HepG2 (cell line): Measurements from ENCODE around the gene DDX39B.

Source experiments
- CBFB ChIP-seq: sonication (generic); formaldehyde crosslinking; IDR thresholded peaks from 2 replicates; pipeline ENCODE4 v1.4.0; 2020; ENCODE audit warnings: missing genetic modification reagents
- CTCF ChIP-seq: sonication (generic); formaldehyde crosslinking; IDR thresholded peaks from 2 replicates; pipeline ENCODE4 v1.5.0; 2020; ENCODE audit warnings: mild to moderate bottlenecking, missing genetic modification reagents, moderate library complexity
- ELF1 ChIP-seq: sonication (generic); formaldehyde crosslinking; IDR thresholded peaks from 2 replicates; pipeline ENCODE4 v1.4.0; 2020; ENCODE audit warnings: missing genetic modification reagents
- ETV5 ChIP-seq: IDR thresholded peaks from 2 replicates; pipeline ENCODE4 v1.6.1; 2018; ENCODE audit warnings: missing biosample characterization, missing genetic modification reagents, inconsistent platforms, borderline replicate concordance
- KAT2B ChIP-seq: fragments of 150-350 bp; IDR thresholded peaks from 2 replicates; pipeline ENCODE4 v1.6.1; 2014; ENCODE audit warnings: low read depth, low read length, borderline replicate concordance
- SRF ChIP-seq: IDR thresholded peaks from 2 replicates; pipeline ENCODE4 v1.6.1; 2011; ENCODE audit warnings: mild to moderate bottlenecking, low read depth, low read length, moderate library complexity
- ZNF839 ChIP-seq: sonication (generic); formaldehyde crosslinking; IDR thresholded peaks from 2 replicates; pipeline ENCODE4 v1.4.0; 2020; ENCODE audit warnings: missing genetic modification reagents, mild to moderate bottlenecking, borderline replicate concordance

DNA sequence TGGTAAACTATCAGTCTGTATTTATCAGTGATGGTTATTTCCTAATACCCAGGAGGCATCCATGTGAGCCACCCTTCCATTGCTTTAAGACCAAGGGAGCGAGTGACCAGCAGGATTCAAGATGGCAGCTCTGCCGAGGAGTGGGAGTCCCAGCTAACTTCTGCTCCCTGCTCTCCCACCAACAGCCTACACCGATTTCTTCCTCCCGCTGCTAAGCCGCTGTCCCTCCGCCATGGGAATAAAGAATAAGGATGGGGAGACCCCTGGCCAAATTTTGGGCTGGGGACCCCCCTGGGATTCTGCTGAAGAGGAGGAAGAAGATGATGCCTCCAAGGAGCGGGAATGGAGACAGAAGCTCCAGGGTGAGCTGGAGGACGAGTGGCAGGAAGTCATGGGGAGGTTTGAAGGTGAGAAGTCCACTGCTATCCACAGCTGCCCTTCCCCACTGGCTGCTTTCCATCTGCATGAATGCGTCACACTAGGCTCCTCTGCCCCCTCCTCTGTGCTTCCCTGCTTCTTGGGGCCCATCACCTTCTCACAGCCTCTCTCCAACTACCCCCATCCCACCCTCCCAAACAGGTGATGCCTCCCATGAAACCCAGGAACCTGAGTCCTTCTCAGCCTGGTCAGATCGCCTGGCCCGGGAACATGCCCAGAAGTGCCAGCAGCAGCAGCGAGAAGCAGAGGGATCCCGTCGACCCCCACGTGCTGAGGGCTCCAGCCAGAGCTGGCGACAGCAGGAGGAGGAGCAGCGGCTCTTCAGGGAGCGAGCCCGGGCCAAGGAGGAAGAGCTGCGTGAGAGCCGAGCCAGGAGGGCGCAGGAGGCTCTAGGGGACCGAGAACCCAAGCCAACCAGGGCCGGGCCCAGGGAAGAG lies 15.9 kb upstream of the DDX39B start:
- TF ChIP-seq KAT2B: no peak
- TF ChIP-seq ELF1 (CRISPR knock-in tag): no peak
- no peak for TF ChIP-seq CBFB (CRISPR knock-in tag)
- no peak for TF ChIP-seq CTCF (CRISPR knock-in tag)
- TF ChIP-seq ZNF839 (CRISPR knock-in tag): no peak
- no peak for TF ChIP-seq ETV5
- no peak for TF ChIP-seq SRF
